IMR-90 (cell line): Measurements from ENCODE around the gene RAPGEF2.

Experiments used
- BHLHE40 ChIP-seq: fragments of 150-350 bp; IDR thresholded peaks from 2 replicates; pipeline ENCODE4 v1.6.1; 2016; ENCODE audit warnings: mild to moderate bottlenecking, low read depth, low read length
- CEBPB ChIP-seq: IDR thresholded peaks from 2 replicates; pipeline ENCODE4 v1.6.1; 2012; ENCODE audit warnings: low read depth, low read length, improper control_type of control experiment
- CTCF ChIP-seq: conservative IDR thresholded peaks from 2 replicates; pipeline ENCODE4 v1.5.1; 2012; ENCODE audit warnings: mild to moderate bottlenecking, low read depth, low read length, improper control_type of control experiment
- FOS ChIP-seq: fragments of 150-350 bp; IDR thresholded peaks from 2 replicates; pipeline ENCODE4 v1.6.1; 2016; ENCODE audit warnings: low read depth, low read length
- MAFK ChIP-seq: IDR thresholded peaks from 2 replicates; pipeline ENCODE4 v1.6.1; 2012; ENCODE audit warnings: low read depth, low read length, improper control_type of control experiment
- MAZ ChIP-seq: IDR thresholded peaks from 2 replicates; pipeline ENCODE4 v1.6.1; 2012; ENCODE audit warnings: low read depth, mild to moderate bottlenecking, low read length, improper control_type of control experiment, moderate library complexity, borderline replicate concordance
- MXI1 ChIP-seq: IDR thresholded peaks from 2 replicates; pipeline ENCODE4 v1.6.1; 2012; ENCODE audit warnings: low read depth, mild to moderate bottlenecking, low read length, moderate library complexity, borderline replicate concordance
- NFE2L2 ChIP-seq: fragments of 150-350 bp; IDR thresholded peaks from 2 replicates; pipeline ENCODE4 v1.6.1; 2016; ENCODE audit warnings: low read depth, mild to moderate bottlenecking, low read length
- POLR2A ChIP-seq: IDR thresholded peaks from 2 replicates; pipeline ENCODE4 v1.6.1; 2012; ENCODE audit warnings: mild to moderate bottlenecking, low read depth, low read length
- RAD21 ChIP-seq: IDR thresholded peaks from 2 replicates; pipeline ENCODE4 v1.6.1; 2012; ENCODE audit warnings: low read length, improper control_type of control experiment
- RCOR1 ChIP-seq: IDR thresholded peaks from 2 replicates; pipeline ENCODE4 v1.6.1; 2012; ENCODE audit warnings: mild to moderate bottlenecking, low read length, improper control_type of control experiment; ENCODE audit not compliant: insufficient replicate concordance
- RFX5 ChIP-seq: IDR thresholded peaks from 2 replicates; pipeline ENCODE4 v1.8.0; 2012; ENCODE audit warnings: low read depth, mild to moderate bottlenecking, low read length, moderate library complexity
- SMC3 ChIP-seq: fragments of 150-350 bp; IDR thresholded peaks from 2 replicates; pipeline ENCODE4 v1.6.1; 2016; ENCODE audit warnings: low read depth, mild to moderate bottlenecking, antibody characterized with exemption, low read length, moderate library complexity
- USF2 ChIP-seq: fragments of 150-350 bp; IDR thresholded peaks from 2 replicates; pipeline ENCODE4 v1.6.1; 2017; ENCODE audit warnings: mild to moderate bottlenecking, antibody characterized with exemption, low read length, low read depth

GRCh38 chr4:159101988-159102621, 774 bp upstream of the RAPGEF2 start:
- no peak for TF ChIP-seq USF2
- TF ChIP-seq CTCF: no peak
- no peak for TF ChIP-seq SMC3
- TF ChIP-seq POLR2A: no peak
- TF ChIP-seq FOS: no peak
- no peak for TF ChIP-seq MAFK
- no peak for TF ChIP-seq MXI1
- TF ChIP-seq BHLHE40: no peak
- TF ChIP-seq MAZ: no peak
- TF ChIP-seq NFE2L2: no peak
- no peak for TF ChIP-seq RFX5
- TF ChIP-seq RCOR1: no peak
- no peak for TF ChIP-seq RAD21
- TF ChIP-seq CEBPB: no peak
